Liver (tissue), 9 donors: ENCODE data around the gene BICRA. TPM values are rescaled to one million over a fixed set of nuclear protein-coding genes. Genes with fewer than 3 reads are reported as not detected.

Source experiments
- DNase-seq: peaks from one replicate; pipeline ENCODE4 v3.0.0-alpha.2; 2017; ENCODE audit warnings: low spot score
- H3K27ac ChIP-seq, 2 donors: one replicate each; pipeline ENCODE4 v1.7.0; 2013; ENCODE audit warnings: inconsistent platforms in 2 of 2, low read length in 2 of 2, control low read depth in 1 of 2, low read depth in 1 of 2, mild to moderate bottlenecking in 1 of 2
- H3K27me3 ChIP-seq, 4 donors: one replicate each; pipeline versions ENCODE4 v1.6.1 to v1.7.0; 2013; ENCODE audit warnings: low read length in 3 of 4, inconsistent platforms in 1 of 4, mild to moderate bottlenecking in 1 of 4, moderate library complexity in 1 of 4; ENCODE audit not compliant: control insufficient read depth in 4 of 4, insufficient read depth in 4 of 4
- H3K36me3 ChIP-seq, 4 donors: one replicate each; pipeline versions ENCODE4 v1.6.1 to v1.7.0; 2013; ENCODE audit warnings: low read length in 3 of 4, mild to moderate bottlenecking in 3 of 4, low read depth in 1 of 4, moderate library complexity in 1 of 4; ENCODE audit not compliant: control insufficient read depth in 4 of 4, insufficient read depth in 3 of 4
- H3K4me1 ChIP-seq, 4 donors: one replicate each; pipeline versions ENCODE4 v1.6.1 to v1.7.0; 2013; ENCODE audit warnings: low read length in 3 of 4, mild to moderate bottlenecking in 3 of 4, moderate library complexity in 1 of 4; ENCODE audit not compliant: control insufficient read depth in 4 of 4, insufficient read depth in 4 of 4
- H3K4me3 ChIP-seq, 3 donors: one replicate each; pipeline versions ENCODE4 v1.6.1 to v1.7.0; 2013; ENCODE audit warnings: low read length in 3 of 3, control low read depth in 1 of 3, low read depth in 1 of 3, mild to moderate bottlenecking in 1 of 3
- H3K9ac ChIP-seq, 2 donors: one replicate each; pipeline ENCODE4 v1.7.0; 2013; ENCODE audit warnings: low read length in 2 of 2, mild to moderate bottlenecking in 2 of 2, moderate library complexity in 2 of 2, control low read depth in 1 of 2, low read depth in 1 of 2
- H3K9me3 ChIP-seq, 4 donors: one replicate each; pipeline versions ENCODE4 v1.6.1 to v1.7.0; 2013; ENCODE audit warnings: low read length in 3 of 4; ENCODE audit not compliant: control insufficient read depth in 4 of 4
- FOXA1 ChIP-seq: IDR thresholded peaks from 2 replicates; pipeline ENCODE4 v1.6.1; 2016; ENCODE audit warnings: antibody characterized with exemption
- HNF4A ChIP-seq, 2 donors: conservative IDR thresholded peaks; 2 replicates each; pipeline ENCODE4 v1.6.1; 2016; ENCODE audit warnings: antibody characterized with exemption in 2 of 2, mild to moderate bottlenecking in 2 of 2
- HNF4G ChIP-seq: IDR thresholded peaks from 2 replicates; pipeline ENCODE4 v1.6.1; 2016; ENCODE audit warnings: antibody characterized with exemption
- NR2F2 ChIP-seq: IDR thresholded peaks from 2 replicates; pipeline ENCODE4 v1.6.1; 2016; ENCODE audit warnings: antibody characterized with exemption
- RAD21 ChIP-seq, 2 donors: IDR thresholded peaks; 2 replicates each; pipeline ENCODE4 v1.6.1; 2016; ENCODE audit warnings: antibody characterized with exemption in 2 of 2, mild to moderate bottlenecking in 2 of 2
- RXRA ChIP-seq, 2 donors: IDR thresholded peaks; 2 replicates each; pipeline ENCODE4 v1.6.1; 2017 to 2018; ENCODE audit warnings: antibody characterized with exemption in 2 of 2, mild to moderate bottlenecking in 1 of 2
- SP1 ChIP-seq: IDR thresholded peaks from 2 replicates; pipeline ENCODE4 v1.6.1; 2018; ENCODE audit warnings: antibody characterized with exemption, mild to moderate bottlenecking
- TAF1 ChIP-seq: conservative IDR thresholded peaks from 2 replicates; pipeline ENCODE4 v1.6.1; 2016; ENCODE audit warnings: antibody characterized with exemption, mild to moderate bottlenecking
- YY1 ChIP-seq: IDR thresholded peaks from 2 replicates; pipeline ENCODE4 v1.6.1; 2016; ENCODE audit warnings: antibody characterized with exemption, mild to moderate bottlenecking
- WGBS: extraction: QIAGEN DNeasy Blood & Tissue Kit; methylation state at CpG from one replicate; pipeline ENCODE4 v1.1.7; 2013; 5-methylcytosine and 5-hydroxymethylcytosine counted together
- polyA plus RNA-seq, 2 donors: library from polyadenylated mRNA; stranded (reverse) in 1 of 2; unstranded in 1 of 2; fragments of 200-250 nt in 1 of 2; fragments of >200 nt in 1 of 2; fragmentation: Nextera tagmentation in 1 of 2; extraction: Ambion mirVana in 1 of 2; gene quantifications; one replicate each; pipeline versions ENCODE4 v1.2.1 to v1.2.3, GENCODE V29; 2013 to 2015
- total RNA-seq, 2 donors: library from RNA; depleted of rRNA; stranded (reverse); fragments of >200 nt; gene quantifications; one replicate each; pipeline ENCODE4 v1.2.3, GENCODE V29; 2014
- TF ChIP-seq, protein P1 (sequence below): IDR thresholded peaks from 2 replicates; pipeline ENCODE4 v1.6.1; 2016; ENCODE audit warnings: antibody characterized with exemption
- TF ChIP-seq, protein P2 (sequence below): fragments of 150-350 bp; IDR thresholded peaks from 2 replicates; pipeline ENCODE4 v1.5.1; 2017; ENCODE audit warnings: improper control_type of control experiment, low read depth, low read length; ENCODE audit not compliant: missing input control
- TF ChIP-seq, protein P3 (sequence below): IDR thresholded peaks from 2 replicates; pipeline ENCODE4 v1.6.1; 2016; ENCODE audit warnings: antibody characterized with exemption, mild to moderate bottlenecking
- donor health status: healthy.
- donor health status: healthy.
- donor health status: healthy.
- donor health status: healthy.
- donor health status: healthy.

BICRA gene
- total and polyA plus RNA-seq, 4 donors, result 0.63 to 8.9 (median 3.0) TPM

DNA sequence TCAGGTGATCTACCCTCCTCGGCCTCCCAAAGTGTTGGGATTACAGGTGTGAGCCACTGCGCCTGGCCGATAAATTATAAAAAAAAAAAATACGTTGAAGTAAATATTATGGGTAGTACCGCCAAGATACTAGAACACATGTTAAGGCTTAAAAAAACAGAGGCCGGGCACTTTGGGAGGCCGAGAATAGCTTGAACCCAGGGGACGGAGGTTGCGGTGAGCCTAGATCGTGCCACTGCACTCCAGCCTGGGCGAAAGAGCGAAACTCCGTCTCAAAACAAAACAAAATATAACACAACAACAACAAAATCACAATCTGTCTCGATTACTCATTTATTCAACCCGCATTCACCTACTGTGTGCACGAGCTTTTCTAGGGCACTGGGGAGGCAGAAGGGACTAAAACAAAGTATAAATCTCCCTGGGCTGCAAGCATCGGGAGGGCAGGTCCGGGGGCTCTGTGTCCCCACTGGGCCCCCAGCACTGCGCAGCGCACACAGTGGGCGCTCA is 1.3 kb upstream of the BICRA start (continued):
- TF ChIP-seq HNF4A (conservative IDR thresholded peaks at IDR 0.05) (no peak), HNF4G (no peak), RXRA (IDR thresholded peaks at IDR 0.05) (no peak)
- TF ChIP-seq, protein P1, sequence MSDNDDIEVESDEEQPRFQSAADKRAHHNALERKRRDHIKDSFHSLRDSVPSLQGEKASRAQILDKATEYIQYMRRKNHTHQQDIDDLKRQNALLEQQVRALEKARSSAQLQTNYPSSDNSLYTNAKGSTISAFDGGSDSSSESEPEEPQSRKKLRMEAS, result no peak

DNA sequence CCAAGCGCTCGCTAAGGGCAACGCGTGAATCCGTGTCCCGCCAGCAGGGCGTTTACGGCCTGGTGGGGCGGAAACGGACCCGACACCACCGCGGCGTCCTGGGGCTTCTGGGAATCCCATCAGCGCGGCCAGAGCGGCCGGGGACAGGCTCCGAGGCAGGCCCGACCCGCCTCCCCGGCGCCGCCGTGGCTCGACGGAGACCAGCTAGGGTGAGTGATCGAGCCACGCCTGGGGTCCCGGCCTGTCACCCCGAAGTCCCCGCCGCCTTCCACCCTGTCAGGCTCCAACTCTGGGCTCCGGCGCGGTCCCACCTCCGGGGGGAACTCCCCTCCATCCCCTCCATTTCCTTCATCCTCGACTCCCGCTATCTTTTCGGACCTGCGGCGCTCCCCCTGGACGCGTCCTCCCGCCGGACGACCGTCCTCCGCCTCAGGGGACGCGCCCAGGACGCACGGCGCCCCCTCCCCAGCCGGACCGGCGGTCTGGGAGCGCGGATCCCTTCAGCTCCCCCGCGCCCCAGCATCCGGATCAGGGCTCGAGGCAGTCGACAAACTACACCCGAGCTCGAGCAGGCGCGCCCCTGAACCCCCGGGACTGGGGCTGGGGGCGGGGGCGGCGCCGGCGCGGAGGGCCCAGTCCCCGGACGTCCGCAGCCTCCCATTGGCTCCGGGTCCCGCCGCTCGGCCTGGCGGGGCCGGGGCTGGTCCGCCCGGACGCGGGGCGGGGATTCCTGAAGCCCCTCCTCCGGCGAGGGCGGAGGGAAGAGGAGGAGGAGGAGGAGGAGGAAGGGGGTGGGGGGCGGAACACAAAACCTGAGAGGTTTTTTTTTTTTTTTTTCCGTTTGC is 638 bp upstream of the BICRA start:
- WGBS, result under 1% methylated on average over 94 of the region's 94 CpGs
- H3K9ac ChIP-seq, result peak overlapping the region; percentile 85 to 99
- H3K36me3 ChIP-seq, result no peaks in the 10 kb centered on the region
- TF ChIP-seq, protein P2, sequence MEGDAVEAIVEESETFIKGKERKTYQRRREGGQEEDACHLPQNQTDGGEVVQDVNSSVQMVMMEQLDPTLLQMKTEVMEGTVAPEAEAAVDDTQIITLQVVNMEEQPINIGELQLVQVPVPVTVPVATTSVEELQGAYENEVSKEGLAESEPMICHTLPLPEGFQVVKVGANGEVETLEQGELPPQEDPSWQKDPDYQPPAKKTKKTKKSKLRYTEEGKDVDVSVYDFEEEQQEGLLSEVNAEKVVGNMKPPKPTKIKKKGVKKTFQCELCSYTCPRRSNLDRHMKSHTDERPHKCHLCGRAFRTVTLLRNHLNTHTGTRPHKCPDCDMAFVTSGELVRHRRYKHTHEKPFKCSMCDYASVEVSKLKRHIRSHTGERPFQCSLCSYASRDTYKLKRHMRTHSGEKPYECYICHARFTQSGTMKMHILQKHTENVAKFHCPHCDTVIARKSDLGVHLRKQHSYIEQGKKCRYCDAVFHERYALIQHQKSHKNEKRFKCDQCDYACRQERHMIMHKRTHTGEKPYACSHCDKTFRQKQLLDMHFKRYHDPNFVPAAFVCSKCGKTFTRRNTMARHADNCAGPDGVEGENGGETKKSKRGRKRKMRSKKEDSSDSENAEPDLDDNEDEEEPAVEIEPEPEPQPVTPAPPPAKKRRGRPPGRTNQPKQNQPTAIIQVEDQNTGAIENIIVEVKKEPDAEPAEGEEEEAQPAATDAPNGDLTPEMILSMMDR, result peak; percentile 14
- TF ChIP-seq, protein P3, sequence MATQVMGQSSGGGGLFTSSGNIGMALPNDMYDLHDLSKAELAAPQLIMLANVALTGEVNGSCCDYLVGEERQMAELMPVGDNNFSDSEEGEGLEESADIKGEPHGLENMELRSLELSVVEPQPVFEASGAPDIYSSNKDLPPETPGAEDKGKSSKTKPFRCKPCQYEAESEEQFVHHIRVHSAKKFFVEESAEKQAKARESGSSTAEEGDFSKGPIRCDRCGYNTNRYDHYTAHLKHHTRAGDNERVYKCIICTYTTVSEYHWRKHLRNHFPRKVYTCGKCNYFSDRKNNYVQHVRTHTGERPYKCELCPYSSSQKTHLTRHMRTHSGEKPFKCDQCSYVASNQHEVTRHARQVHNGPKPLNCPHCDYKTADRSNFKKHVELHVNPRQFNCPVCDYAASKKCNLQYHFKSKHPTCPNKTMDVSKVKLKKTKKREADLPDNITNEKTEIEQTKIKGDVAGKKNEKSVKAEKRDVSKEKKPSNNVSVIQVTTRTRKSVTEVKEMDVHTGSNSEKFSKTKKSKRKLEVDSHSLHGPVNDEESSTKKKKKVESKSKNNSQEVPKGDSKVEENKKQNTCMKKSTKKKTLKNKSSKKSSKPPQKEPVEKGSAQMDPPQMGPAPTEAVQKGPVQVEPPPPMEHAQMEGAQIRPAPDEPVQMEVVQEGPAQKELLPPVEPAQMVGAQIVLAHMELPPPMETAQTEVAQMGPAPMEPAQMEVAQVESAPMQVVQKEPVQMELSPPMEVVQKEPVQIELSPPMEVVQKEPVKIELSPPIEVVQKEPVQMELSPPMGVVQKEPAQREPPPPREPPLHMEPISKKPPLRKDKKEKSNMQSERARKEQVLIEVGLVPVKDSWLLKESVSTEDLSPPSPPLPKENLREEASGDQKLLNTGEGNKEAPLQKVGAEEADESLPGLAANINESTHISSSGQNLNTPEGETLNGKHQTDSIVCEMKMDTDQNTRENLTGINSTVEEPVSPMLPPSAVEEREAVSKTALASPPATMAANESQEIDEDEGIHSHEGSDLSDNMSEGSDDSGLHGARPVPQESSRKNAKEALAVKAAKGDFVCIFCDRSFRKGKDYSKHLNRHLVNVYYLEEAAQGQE, result peak; percentile 13
- peak in 1 of 2 donors; percentile 42 for TF ChIP-seq RAD21 (IDR thresholded peaks at IDR 0.05)
- no peak for TF ChIP-seq FOXA1
- TF ChIP-seq RXRA (IDR thresholded peaks at IDR 0.05), result no peak
- no peak for TF ChIP-seq HNF4G
- no peak for TF ChIP-seq HNF4A (conservative IDR thresholded peaks at IDR 0.05)
- no peak for TF ChIP-seq NR2F2
- no peaks in the 10 kb centered on the region for H3K9me3 ChIP-seq
- peak; percentile 95 for DNase-seq
- H3K27me3 ChIP-seq, result no peaks in the 10 kb centered on the region
- H3K27ac ChIP-seq, result peak overlapping the region; percentile 96 to 99
- peaks cover 8 to 28% (median 16%) of the 10 kb centered on the region in 4 donors for H3K4me1 ChIP-seq
- H3K4me3 ChIP-seq, result peak overlapping the region; percentile 74 to 95 (median 94)

DNA sequence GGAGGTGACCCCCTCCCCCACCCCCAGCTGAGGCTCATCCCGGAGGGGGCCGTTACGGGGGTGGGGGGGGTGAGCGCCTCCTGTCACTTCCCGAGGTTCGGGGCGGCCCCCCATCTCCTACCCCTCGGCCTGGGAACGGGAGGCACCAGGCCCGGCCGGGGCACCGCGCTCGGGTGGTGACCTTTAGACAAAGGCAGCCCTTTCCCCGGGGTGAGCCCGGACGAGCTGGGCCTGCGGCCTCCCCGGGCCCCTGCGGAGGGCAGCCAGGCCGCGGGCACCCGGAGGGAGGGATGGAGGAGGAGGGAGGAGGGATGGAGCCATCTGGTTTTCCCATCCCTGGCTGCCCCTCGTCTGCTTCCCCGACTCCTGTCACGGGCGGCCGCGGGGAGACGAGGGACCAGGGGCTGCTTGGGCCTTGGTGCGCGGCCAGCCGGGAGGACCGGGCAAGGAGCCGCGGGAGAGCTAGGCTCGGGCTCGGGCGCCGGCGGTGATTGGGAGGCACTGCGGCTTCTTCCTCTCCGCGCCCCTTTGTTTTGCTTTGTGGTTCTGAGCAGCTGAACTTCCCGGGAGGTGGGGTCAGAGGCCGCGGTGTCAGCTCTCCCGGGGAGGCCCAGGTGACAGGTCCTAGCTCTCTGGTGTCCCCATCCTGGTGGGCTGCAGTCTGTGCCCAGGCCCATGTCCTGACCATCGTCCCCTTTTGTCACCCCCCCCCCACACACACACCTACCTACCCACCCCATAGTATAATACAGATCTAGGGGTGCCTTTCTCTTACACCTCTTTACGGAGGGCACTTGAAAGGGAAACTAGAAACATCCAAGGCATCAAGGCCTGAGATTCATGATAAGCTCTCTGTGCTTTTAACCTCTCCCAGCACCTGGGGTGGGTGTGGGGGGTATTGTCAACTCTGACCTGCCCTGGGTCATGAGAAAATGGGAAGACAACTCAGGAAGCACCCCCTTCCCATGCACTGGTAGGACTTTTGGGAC is 1.3 kb downstream of the BICRA start:
- WGBS, result under 1% methylated on average over 50 of the region's 50 CpGs
- H3K4me3 ChIP-seq, result peak overlapping the region; percentile 57 to 94 (median 72)
- peak overlapping the region; percentile 81 to 87 for H3K27ac ChIP-seq
- H3K27me3 ChIP-seq, result no peaks in the 10 kb centered on the region
- H3K4me1 ChIP-seq, result peaks cover 8 to 28% (median 16%) of the 10 kb centered on the region in 4 donors
- no peaks in the 10 kb centered on the region for H3K36me3 ChIP-seq
- peak; percentile 58 for DNase-seq
- no peaks in the 10 kb centered on the region for H3K9me3 ChIP-seq
- H3K9ac ChIP-seq, result peak overlapping the region in 1 of 2 donors; percentile 53
- TF ChIP-seq HNF4G (no peak), RXRA (IDR thresholded peaks at IDR 0.05) (peak; percentile 87 to 88), TAF1 (peak; percentile 20), FOXA1 (no peak), SP1 (peak; percentile 12), RAD21 (IDR thresholded peaks at IDR 0.05) (peak; percentile 21 to 24), HNF4A (conservative IDR thresholded peaks at IDR 0.05) (peak in 1 of 2 donors; percentile 23), YY1 (no peak)
- TF ChIP-seq, protein P3, result peak; percentile 63
- TF ChIP-seq, protein P2, result peak; percentile 2
